H1 (cell line): ENCODE measurements around the gene SLC35F1. TPM values are rescaled to one million over a fixed set of nuclear protein-coding genes. Genes with fewer than 3 reads are reported as not detected.

ENCODE experiments used
- CTCF ChIA-PET: fragments of 300-600 bp; sonication (Branson Sonifier 250); formaldehyde crosslinking; loops from one replicate; lab custom pipeline; 2021; ENCODE audit not compliant: partially characterized antibody; lab: Charles Lee
- POLR2A ChIA-PET: fragments of 300-600 bp; sonication (Branson Sonifier 250); formaldehyde crosslinking; loops from one replicate; lab custom pipeline; 2021; ENCODE audit warnings: inconsistent platforms; ENCODE audit not compliant: partially characterized antibody; lab: Charles Lee
- DNase-seq, 2 experiments: peaks; one replicate each; pipeline versions ENCODE4 v3.0.0 to v3.0.0-alpha.2; 2010 to 2022; ENCODE audit warnings: low spot score in 2 of 2, low read depth in 1 of 2, mixed read lengths in 1 of 2
- FAIRE-seq: peaks from 2 replicates; lab custom pipeline; 2011; peaks lifted over from hg19 to GRCh38; lab: Jason Lieb, UNC
- H2AFZ ChIP-seq: 2 replicates; pipeline ENCODE4 v1.8.1; 2012; ENCODE audit warnings: low read length, inconsistent platforms
- H2AK5ac ChIP-seq: 2 replicates; pipeline ENCODE4 v1.6.1; 2013; ENCODE audit warnings: low read depth, low read length
- H2BK120ac ChIP-seq: replicated peaks from 2 replicates; pipeline ENCODE3; 2013; ENCODE audit warnings: low read depth, low read length, inconsistent platforms
- H2BK12ac ChIP-seq: 2 replicates; pipeline ENCODE4 v1.6.1; 2013; ENCODE audit warnings: low read depth, low read length
- H2BK15ac ChIP-seq: 2 replicates; pipeline ENCODE4 v1.6.1; 2013; ENCODE audit warnings: low read length
- H2BK20ac ChIP-seq: 2 replicates; pipeline ENCODE4 v1.6.1; 2013; ENCODE audit warnings: low read length
- H2BK5ac ChIP-seq: 2 replicates; pipeline ENCODE4 v1.6.1; 2013; ENCODE audit warnings: low read depth, low read length
- H3K14ac ChIP-seq: 2 replicates; pipeline ENCODE4 v1.6.1; 2013; ENCODE audit warnings: inconsistent platforms; ENCODE audit not compliant: insufficient read length
- H3K18ac ChIP-seq: 2 replicates; pipeline ENCODE4 v1.6.1; 2013; ENCODE audit warnings: low read length; ENCODE audit errors: extremely low read depth
- H3K23ac ChIP-seq: 2 replicates; pipeline ENCODE4 v1.6.1; 2013; ENCODE audit warnings: inconsistent platforms; ENCODE audit not compliant: insufficient read length
- H3K23me2 ChIP-seq: 2 replicates; pipeline ENCODE4 v1.6.1; 2013; ENCODE audit warnings: low read depth, low read length
- H3K27ac ChIP-seq: 2 replicates; pipeline ENCODE4 v1.6.1; 2011; ENCODE audit warnings: low read depth, low read length, inconsistent platforms
- H3K27me3 ChIP-seq, 4 experiments: replicated peaks in 1 of 4; 1 replicate in 1 of 4; 2 replicates in 3 of 4; pipeline versions ENCODE4 v1.6.1 to v1.8.1; 2011 to 2013; ENCODE audit warnings: low read length in 3 of 4, mild to moderate bottlenecking in 3 of 4, inconsistent platforms in 2 of 4, mixed read lengths in 2 of 4, moderate library complexity in 1 of 4; ENCODE audit not compliant: control insufficient read depth in 3 of 4, insufficient read depth in 3 of 4; ENCODE audit errors: extremely low read depth in 1 of 4
- H3K36me3 ChIP-seq, 4 experiments: 2 replicates each; pipeline versions ENCODE4 v1.6.1 to v1.8.1; 2011 to 2013; ENCODE audit warnings: mild to moderate bottlenecking in 4 of 4, low read length in 3 of 4, moderate library complexity in 2 of 4, control low read depth in 1 of 4, inconsistent platforms in 1 of 4; ENCODE audit not compliant: insufficient read depth in 4 of 4, control insufficient read depth in 2 of 4
- H3K4ac ChIP-seq: replicated peaks from 2 replicates; pipeline ENCODE3; 2013; ENCODE audit warnings: low read length, low read depth, mixed read lengths, inconsistent platforms; ENCODE audit not compliant: insufficient read length
- H3K4me1 ChIP-seq, 4 experiments: replicated peaks in 1 of 4; 1 replicate in 1 of 4; 2 replicates in 3 of 4; pipeline versions ENCODE4 v1.6.1 to v1.8.1; 2011 to 2013; ENCODE audit warnings: low read length in 3 of 4, inconsistent platforms in 2 of 4, mixed read lengths in 1 of 4; ENCODE audit not compliant: insufficient read depth in 4 of 4, control insufficient read depth in 3 of 4
- H3K4me2 ChIP-seq, 2 experiments: 2 replicates each; pipeline versions ENCODE4 v1.6.1 to v1.8.1; 2011 to 2013; ENCODE audit warnings: low read depth in 2 of 2, low read length in 2 of 2, control low read depth in 1 of 2, inconsistent platforms in 1 of 2, mild to moderate bottlenecking in 1 of 2; ENCODE audit not compliant: insufficient read depth in 1 of 2
- H3K4me3 ChIP-seq, 4 experiments: fragments of 200-600, 300-600 bp in 1 of 4; sonication (generic), shearing (Covaris generic), sonication (Bioruptor Twin) in 1 of 4; 2 replicates each; pipeline versions ENCODE4 v1.5.1 to v1.8.1; 2011 to 2016; ENCODE audit warnings: low read length in 4 of 4, low read depth in 3 of 4, control low read depth in 2 of 4, inconsistent platforms in 2 of 4, mild to moderate bottlenecking in 2 of 4, mixed read lengths in 1 of 4, moderate library complexity in 1 of 4; ENCODE audit not compliant: insufficient read depth in 2 of 4; ENCODE audit errors: extremely low read depth in 1 of 4
- H3K56ac ChIP-seq: replicated peaks from 2 replicates; pipeline ENCODE3; 2013; ENCODE audit warnings: low read depth, mild to moderate bottlenecking, mixed read lengths, low read length, inconsistent platforms; ENCODE audit not compliant: insufficient read length
- H3K79me1 ChIP-seq: 2 replicates; pipeline ENCODE4 v1.6.1; 2013; ENCODE audit warnings: low read depth, low read length, control low read depth
- H3K79me2 ChIP-seq, 2 experiments: 2 replicates each; pipeline versions ENCODE4 v1.6.1 to v1.8.1; 2012 to 2013; ENCODE audit warnings: low read length in 2 of 2, mild to moderate bottlenecking in 2 of 2, inconsistent platforms in 1 of 2; ENCODE audit not compliant: insufficient read depth in 2 of 2, control insufficient read depth in 1 of 2
- H3K9ac ChIP-seq, 4 experiments: replicated peaks in 1 of 4; 1 replicate in 1 of 4; 2 replicates in 3 of 4; pipeline versions ENCODE4 v1.6.1 to v1.8.1; 2011 to 2013; ENCODE audit warnings: low read depth in 3 of 4, low read length in 3 of 4, control low read depth in 2 of 4, mild to moderate bottlenecking in 2 of 4, moderate library complexity in 2 of 4, inconsistent platforms in 1 of 4; ENCODE audit errors: extremely low read depth in 1 of 4
- H3K9me3 ChIP-seq, 2 experiments: 2 replicates each; pipeline versions ENCODE4 v1.6.1 to v1.8.1; 2012 to 2013; ENCODE audit warnings: mild to moderate bottlenecking in 2 of 2, moderate library complexity in 2 of 2, control low read depth in 1 of 2, inconsistent platforms in 1 of 2, low read depth in 1 of 2, low read length in 1 of 2, mixed read lengths in 1 of 2; ENCODE audit not compliant: insufficient read depth in 2 of 2
- H4K20me1 ChIP-seq, 2 experiments: replicated peaks in 1 of 2; 2 replicates each; pipeline versions ENCODE3 to v1.8.1; 2011 to 2013; ENCODE audit warnings: inconsistent platforms in 2 of 2, low read length in 2 of 2, mild to moderate bottlenecking in 1 of 2; ENCODE audit not compliant: insufficient read depth in 2 of 2, control insufficient read depth in 1 of 2
- H4K5ac ChIP-seq: 2 replicates; pipeline ENCODE4 v1.6.1; 2013; ENCODE audit warnings: low read length, low read depth, mixed read lengths, inconsistent platforms; ENCODE audit not compliant: insufficient read length
- H4K8ac ChIP-seq: 2 replicates; pipeline ENCODE4 v1.8.0; 2013; ENCODE audit warnings: mild to moderate bottlenecking, moderate library complexity, low read length, inconsistent platforms; ENCODE audit not compliant: insufficient read depth; ENCODE audit errors: extremely low read depth
- H4K91ac ChIP-seq: replicated peaks from 2 replicates; pipeline ENCODE3; 2013; ENCODE audit warnings: low read length, mixed read lengths, inconsistent platforms; ENCODE audit not compliant: insufficient read length
- BACH1 ChIP-seq: IDR thresholded peaks from 2 replicates; pipeline ENCODE4 v1.6.1; 2012; ENCODE audit warnings: low read length, improper control_type of control experiment
- EZH2 ChIP-seq: fragments of 200-600 bp; sonication (generic); IDR thresholded peaks from 2 replicates; pipeline ENCODE4 v1.7.1; 2012; ENCODE audit warnings: low read depth, mild to moderate bottlenecking, moderate library complexity, low read length, inconsistent platforms; ENCODE audit not compliant: severe bottlenecking
- GABPA ChIP-seq: IDR thresholded peaks from 2 replicates; pipeline ENCODE4 v1.6.1; 2011; ENCODE audit warnings: mild to moderate bottlenecking, low read length, moderate library complexity, borderline replicate concordance; ENCODE audit not compliant: insufficient read depth
- HDAC6 ChIP-seq: IDR thresholded peaks from one replicate; pipeline ENCODE4 v1.7.1; 2012; ENCODE audit warnings: low read depth, mild to moderate bottlenecking, inconsistent platforms, low read length, moderate library complexity
- KDM1A ChIP-seq: fragments of 200-600, 300-600 bp; sonication (generic); IDR thresholded peaks from 2 replicates; pipeline ENCODE4 v1.7.1; 2016; ENCODE audit warnings: mild to moderate bottlenecking, low read length, borderline replicate concordance
- POLR2A ChIP-seq, 2 experiments: IDR thresholded peaks; 1 replicate in 1 of 2; 2 replicates in 1 of 2; pipeline ENCODE4 v1.6.1; 2011; ENCODE audit warnings: low read depth in 2 of 2, low read length in 2 of 2, mild to moderate bottlenecking in 2 of 2; ENCODE audit errors: control extremely low read depth in 1 of 2
- RAD21 ChIP-seq, 2 experiments: IDR thresholded peaks in 1 of 2; conservative IDR thresholded peaks in 1 of 2; 2 replicates each; pipeline ENCODE4 v1.6.1; 2011; ENCODE audit warnings: low read depth in 2 of 2, low read length in 2 of 2, improper control_type of control experiment in 1 of 2, inconsistent platforms in 1 of 2, mild to moderate bottlenecking in 1 of 2, moderate library complexity in 1 of 2
- TAF1 ChIP-seq: IDR thresholded peaks from 2 replicates; pipeline ENCODE4 v1.6.1; 2011; ENCODE audit warnings: mild to moderate bottlenecking, low read depth, low read length
- WGBS, 2 experiments: shearing (Covaris generic) in 1 of 2; methylation state at CpG; one replicate each; pipeline versions ENCODE4 v1.1.6 to v1.1.7; 2013 to 2015; ENCODE audit warnings: low lambda C conversion rate in 2 of 2, mixed read lengths in 2 of 2, inconsistent platforms in 1 of 2, low coverage in 1 of 2, missing lambda C conversion rate in 1 of 2; ENCODE audit not compliant: insufficient replicate concordance in 2 of 2, insufficient coverage in 1 of 2, insufficient read length in 1 of 2; ENCODE audit errors: extremely low coverage in 1 of 2, missing lambda C conversion rate in 1 of 2; 5-methylcytosine and 5-hydroxymethylcytosine counted together
- polyA plus RNA-seq, 7 experiments: library from polyadenylated mRNA; depleted of rRNA in 3 of 7; stranded (reverse) in 5 of 7; unstranded in 2 of 7; fragments of >200 nt in 5 of 7; fragments of 200-250 nt in 2 of 7; gene quantifications; 1 replicate in 5 of 7; 2 replicates in 1 of 7; 4 replicates in 1 of 7; pipeline versions ENCODE4 v1.2.1 to v1.2.3, GENCODE V29; 2011 to 2013; ENCODE audit warnings: missing spikeins in 2 of 7, mixed read lengths in 2 of 7
- total RNA-seq: library from RNA; stranded (reverse); fragmentation: NEBNext Ultra II Directional; extraction: Animal tissue kit (Norgen Biotek cat#: 25700); gene quantifications from 2 replicates; pipeline ENCODE4 v1.2.1, GENCODE V29; 2021

SLC35F1 gene
- total and polyA plus RNA-seq, 2 of the 8 experiments (the other 6 are each of a cell fraction or from before 2014, with no cell fraction given), result 7.0 to 10.0 TPM

DNA sequence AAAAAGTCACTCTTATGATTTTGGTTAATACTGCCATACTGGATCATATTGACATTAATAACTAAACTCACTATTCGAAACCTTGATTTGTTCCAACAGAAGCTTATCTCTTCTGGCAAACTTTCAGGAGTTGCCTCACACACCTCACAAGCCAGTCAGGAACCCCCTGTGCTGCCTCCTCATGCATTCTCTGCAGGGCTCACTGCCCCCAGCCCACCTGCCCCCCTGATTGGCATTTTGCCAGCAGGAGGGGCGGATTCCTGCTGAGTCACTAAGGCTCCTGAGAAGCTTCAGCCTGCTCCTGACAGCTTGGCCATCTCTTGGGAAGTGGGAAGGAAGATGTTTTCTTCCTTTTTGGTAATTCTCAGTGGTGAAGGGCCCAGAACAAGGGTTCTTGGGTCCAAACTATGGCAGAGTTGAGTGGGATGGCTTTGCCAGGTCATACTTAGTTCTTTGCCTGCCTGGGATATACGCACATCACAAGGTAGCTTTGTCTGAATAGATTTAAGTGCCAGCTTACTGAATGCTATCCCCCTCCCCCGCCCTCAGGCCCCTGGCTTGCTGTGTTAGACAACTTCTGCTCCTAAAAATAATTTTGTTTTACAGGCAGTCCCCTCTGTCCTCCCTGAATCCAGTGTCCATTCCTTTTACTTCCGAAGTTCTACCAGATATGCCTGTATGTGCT lies 31.4 kb downstream of the SLC35F1 start:
- Histone ChIP-seq H3K4me3 (no peak overlapping the region), H4K8ac (no peak overlapping the region), H4K5ac (no peak overlapping the region), H4K20me1 (no peaks in the 10 kb centered on the region), H4K91ac (no peak overlapping the region), H3K18ac (no peak overlapping the region), H3K56ac (no peak overlapping the region), H3K36me3 (no peaks in the 10 kb centered on the region), H3K79me2 (no peaks in the 10 kb centered on the region), H3K23me2 (no peaks in the 10 kb centered on the region), H3K27me3 (no peaks in the 10 kb centered on the region), H2BK20ac (no peak overlapping the region), H3K9ac (no peak overlapping the region), H2BK12ac (no peak overlapping the region), H3K23ac (no peak overlapping the region), H3K4ac (no peak overlapping the region), H2AK5ac (no peak overlapping the region), H3K79me1 (no peaks in the 10 kb centered on the region), H2AFZ (no peak overlapping the region), H2BK5ac (no peak overlapping the region), H3K4me1 (peaks cover 0 to 9% (median 6%) of the 10 kb centered on the region in 4 experiments), H3K4me2 (peak overlapping the region; percentile 48 to 50; a peak in 2 of 4 replicates)
- ChIA-PET CTCF (interaction anchor here (0.7 to 1.2 kb wide), 3 partner anchors 17 to 1096 kb away, joined by 3 to 4 read pairs (median 4); no protein-coding TSS in a partner anchor), POLR2A (interaction anchor here (0.6 kb wide), 1 partner anchor 35 kb away, joined by 3 read pairs; no protein-coding TSS in a partner anchor)
- 82% methylated on average over 5 of the region's 5 CpGs; no CpG with 5 or more reads in 1 of the 2 experiments for whole genome bisulfite sequencing, 2 experiments
- no peak for FAIRE-seq
- peak in 1 of 2 experiments; percentile 15 for DNase-seq
- TF ChIP-seq POLR2A (IDR thresholded peaks at IDR 0.05; ENCODE audit: control extremely low read depth in 1 of 2, low read depth in 2 of 2, low read length in 2 of 2) (no peak), EZH2 (no peak), TAF1 (no peak), GABPA (no peak), KDM1A (no peak), HDAC6 (no peak), BACH1 (peak; percentile 45), RAD21 (IDR thresholded peaks at IDR 0.05 in 1 of 2, conservative IDR thresholded peaks at IDR 0.05 in 1 of 2; ENCODE audit: low read depth in 2 of 2, low read length in 2 of 2) (no peak)
- TF ChIP-seq, all 59 proteins: peak for 1
- no peak overlapping the region for H3K14ac ChIP-seq
- H3K9me3 ChIP-seq, result no peaks in the 10 kb centered on the region
- no peak overlapping the region for H3K27ac ChIP-seq
- peak overlapping the region; percentile 65 for H2BK120ac ChIP-seq
- H2BK15ac ChIP-seq, result no peak overlapping the region
